ENCODE results near the gene HTT-AS.

DNA sequence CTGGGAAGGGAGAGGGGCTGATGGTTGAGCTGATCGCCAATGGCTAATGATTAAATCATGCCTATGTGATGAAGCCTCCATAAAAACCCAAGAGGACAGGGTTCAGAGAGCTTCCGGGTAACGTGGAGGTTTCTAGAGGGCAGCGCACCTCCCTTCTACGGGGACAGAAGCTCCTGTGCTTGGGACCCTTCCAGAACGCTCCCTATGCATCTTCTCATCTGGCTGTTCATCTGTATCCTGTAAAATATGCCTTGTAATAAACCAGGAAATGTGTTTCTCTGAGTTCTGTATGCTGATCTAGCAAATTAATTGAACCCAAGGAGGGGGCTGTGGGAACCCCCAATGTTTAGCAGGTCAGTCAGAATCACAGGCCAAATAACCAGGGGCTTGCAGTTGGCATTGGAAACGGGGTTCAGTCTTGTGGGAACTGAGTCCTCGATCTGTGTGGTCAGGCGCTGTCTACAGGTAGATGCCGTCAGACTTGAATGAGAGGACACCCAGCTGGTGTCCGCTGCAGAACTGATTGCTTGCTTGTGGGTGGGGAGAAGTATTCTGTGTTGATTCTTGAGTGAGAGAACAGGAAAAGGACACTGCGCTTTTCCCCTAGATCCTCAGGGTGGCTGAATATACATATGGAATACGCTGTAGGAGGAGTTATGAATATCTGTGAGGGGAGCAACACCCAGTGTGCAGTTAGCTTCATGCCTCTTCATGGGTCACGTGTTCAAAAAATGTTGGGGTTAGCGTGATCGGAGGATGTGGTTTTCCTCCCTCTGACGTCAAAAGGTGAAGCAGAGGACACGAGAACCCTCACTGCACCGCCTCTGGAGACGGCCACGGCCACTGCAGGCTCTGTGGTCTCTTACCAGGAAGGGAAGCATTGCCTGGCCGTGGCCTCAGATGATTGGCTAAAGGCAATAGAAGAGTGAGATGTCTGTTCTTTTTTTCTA, 29.2 kb downstream of the HTT-AS start:
- TF ChIP-seq CTCF (IDR thresholded peaks at IDR 0.05) (peak in 1 of 6 experiments; percentile 17), EP300 (IDR thresholded peaks at IDR 0.05) (peak in 1 of 4 donors; percentile 51), POLR2A (IDR thresholded peaks at IDR 0.05) (no peak)
